Astrocyte (in vitro differentiated cells and primary cell): ENCODE results near the gene PIR.

Experiments
- EZH2 ChIP-seq: IDR thresholded peaks from 2 replicates; pipeline ENCODE4 v1.6.1; 2012; ENCODE audit warnings: mild to moderate bottlenecking, low read length, inconsistent platforms; ENCODE audit not compliant: insufficient read depth
- TF ChIP-seq, protein P1 (sequence below): IDR thresholded peaks from 2 replicates; pipeline ENCODE4 v1.5.1; 2011; ENCODE audit warnings: low read depth, mild to moderate bottlenecking, inconsistent platforms, low read length, moderate library complexity; ENCODE audit not compliant: insufficient read depth

GRCh38 chrX:15404401-15405096 is 88.6 kb downstream of the PIR start:
- no peak for TF ChIP-seq EZH2
- TF ChIP-seq, protein P1, sequence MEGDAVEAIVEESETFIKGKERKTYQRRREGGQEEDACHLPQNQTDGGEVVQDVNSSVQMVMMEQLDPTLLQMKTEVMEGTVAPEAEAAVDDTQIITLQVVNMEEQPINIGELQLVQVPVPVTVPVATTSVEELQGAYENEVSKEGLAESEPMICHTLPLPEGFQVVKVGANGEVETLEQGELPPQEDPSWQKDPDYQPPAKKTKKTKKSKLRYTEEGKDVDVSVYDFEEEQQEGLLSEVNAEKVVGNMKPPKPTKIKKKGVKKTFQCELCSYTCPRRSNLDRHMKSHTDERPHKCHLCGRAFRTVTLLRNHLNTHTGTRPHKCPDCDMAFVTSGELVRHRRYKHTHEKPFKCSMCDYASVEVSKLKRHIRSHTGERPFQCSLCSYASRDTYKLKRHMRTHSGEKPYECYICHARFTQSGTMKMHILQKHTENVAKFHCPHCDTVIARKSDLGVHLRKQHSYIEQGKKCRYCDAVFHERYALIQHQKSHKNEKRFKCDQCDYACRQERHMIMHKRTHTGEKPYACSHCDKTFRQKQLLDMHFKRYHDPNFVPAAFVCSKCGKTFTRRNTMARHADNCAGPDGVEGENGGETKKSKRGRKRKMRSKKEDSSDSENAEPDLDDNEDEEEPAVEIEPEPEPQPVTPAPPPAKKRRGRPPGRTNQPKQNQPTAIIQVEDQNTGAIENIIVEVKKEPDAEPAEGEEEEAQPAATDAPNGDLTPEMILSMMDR: no peak
